Mesendoderm (in vitro differentiated cells): ENCODE measurements around the gene TBCA.

Source experiments
- DNase-seq: peaks from one replicate; pipeline ENCODE4 v3.0.0; 2013
- H2AK5ac ChIP-seq: 2 replicates; pipeline ENCODE4 v1.6.1; 2013; ENCODE audit warnings: low read length, inconsistent platforms
- H2BK120ac ChIP-seq: 2 replicates; pipeline ENCODE4 v1.6.1; 2013; ENCODE audit warnings: low read depth, mild to moderate bottlenecking, low read length, moderate library complexity, mixed read lengths
- H2BK15ac ChIP-seq: replicated peaks from 2 replicates; pipeline ENCODE4 v1.6.1; 2013; ENCODE audit warnings: low read depth, mild to moderate bottlenecking, moderate library complexity
- H2BK5ac ChIP-seq: 2 replicates; pipeline ENCODE4 v1.6.1; 2013; ENCODE audit warnings: low read length, inconsistent platforms
- H3K18ac ChIP-seq: 2 replicates; pipeline ENCODE4 v1.6.1; 2013; ENCODE audit warnings: mild to moderate bottlenecking, low read length, mixed read lengths
- H3K23ac ChIP-seq: one replicate; pipeline ENCODE4 v1.6.1; 2013; ENCODE audit warnings: low read length
- H3K27ac ChIP-seq: 2 replicates; pipeline ENCODE4 v1.5.1; 2013; ENCODE audit warnings: low read depth, mild to moderate bottlenecking, inconsistent platforms, low read length, moderate library complexity
- H3K27me3 ChIP-seq: 2 replicates; pipeline ENCODE4 v1.6.1; 2013; ENCODE audit warnings: low read length, control low read depth, mild to moderate bottlenecking, inconsistent platforms; ENCODE audit not compliant: insufficient read depth, poor library complexity
- H3K36me3 ChIP-seq: 2 replicates; pipeline ENCODE4 v1.6.1; 2013; ENCODE audit warnings: low read length, inconsistent platforms; ENCODE audit not compliant: control insufficient read depth, insufficient read depth
- H3K4ac ChIP-seq: one replicate; pipeline ENCODE4 v1.6.1; 2013; ENCODE audit warnings: low read depth, mild to moderate bottlenecking, low read length, moderate library complexity
- H3K4me1 ChIP-seq: 2 replicates; pipeline ENCODE4 v1.6.1; 2013; ENCODE audit warnings: low read depth, low read length, inconsistent platforms; ENCODE audit not compliant: control insufficient read depth
- H3K4me2 ChIP-seq: 2 replicates; pipeline ENCODE4 v1.6.1; 2013; ENCODE audit warnings: low read length
- H3K4me3 ChIP-seq: 2 replicates; pipeline ENCODE4 v1.5.1; 2013; ENCODE audit warnings: mild to moderate bottlenecking, low read length
- H3K56ac ChIP-seq: one replicate; pipeline ENCODE4 v1.6.1; 2013; ENCODE audit warnings: low read length
- H3K79me1 ChIP-seq: 2 replicates; pipeline ENCODE4 v1.6.1; 2013; ENCODE audit warnings: low read length, inconsistent platforms
- H3K79me2 ChIP-seq: 2 replicates; pipeline ENCODE4 v1.6.1; 2013; ENCODE audit warnings: mild to moderate bottlenecking, low read length; ENCODE audit not compliant: control insufficient read depth, insufficient read depth
- H3K9ac ChIP-seq: 2 replicates; pipeline ENCODE4 v1.6.1; 2013; ENCODE audit warnings: low read length, inconsistent platforms
- H4K5ac ChIP-seq: one replicate; pipeline ENCODE4 v1.6.1; 2013; ENCODE audit warnings: low read length
- H4K8ac ChIP-seq: one replicate; pipeline ENCODE4 v1.6.1; 2013; ENCODE audit warnings: low read depth, mild to moderate bottlenecking, control low read depth, low read length, moderate library complexity
- WGBS: extraction: QIAGEN DNeasy Blood & Tissue Kit; methylation state at CpG from one replicate; pipeline ENCODE4 v1.1.7; 2013; ENCODE audit warnings: low lambda C conversion rate, missing lambda C conversion rate; ENCODE audit not compliant: insufficient coverage; ENCODE audit errors: extremely low coverage; 5-methylcytosine and 5-hydroxymethylcytosine counted together

TBCA gene

GRCh38 chr5:77743181-77743580 lies 33.0 kb downstream of the TBCA start:
- WGBS = no CpG with 5 or more reads among the region's 3 CpGs
- Histone ChIP-seq H3K9ac (no peak overlapping the region), H3K18ac (no peak overlapping the region), H3K4ac (no peak overlapping the region), H3K4me3 (no peak overlapping the region), H4K8ac (no peak overlapping the region), H2BK5ac (no peak overlapping the region), H2AK5ac (no peak overlapping the region), H2BK120ac (no peak overlapping the region), H3K56ac (no peak overlapping the region), H3K4me1 (no peaks in the 10 kb centered on the region), H3K79me1 (peaks cover 13% of the 10 kb centered on the region), H2BK15ac (no peak overlapping the region), H3K36me3 (no peaks in the 10 kb centered on the region), H3K4me2 (no peak overlapping the region), H4K5ac (no peak overlapping the region), H3K23ac (no peak overlapping the region), H3K79me2 (peaks cover 51% of the 10 kb centered on the region), H3K27me3 (no peaks in the 10 kb centered on the region), H3K27ac (no peak overlapping the region)
- no peak for DNase-seq

GRCh38 chr5:77741608-77742007 lies 34.5 kb downstream of the TBCA start:
- no peak overlapping the region for H2BK5ac ChIP-seq
- no CpG with 5 or more reads among the region's 3 CpGs for WGBS
- H4K8ac ChIP-seq = no peak overlapping the region
- H2BK15ac ChIP-seq = no peak overlapping the region
- no peaks in the 10 kb centered on the region for H3K27me3 ChIP-seq
- no peak overlapping the region for H3K56ac ChIP-seq
- no peak overlapping the region for H3K4me2 ChIP-seq
- no peak overlapping the region for H4K5ac ChIP-seq
- H3K4me1 ChIP-seq = no peaks in the 10 kb centered on the region
- H3K23ac ChIP-seq = no peak overlapping the region
- no peak overlapping the region for H2BK120ac ChIP-seq
- DNase-seq = no peak
- H3K4me3 ChIP-seq = no peak overlapping the region
- H3K4ac ChIP-seq = no peak overlapping the region
- no peak overlapping the region for H3K9ac ChIP-seq
- H3K27ac ChIP-seq = no peak overlapping the region
- peaks cover 53% of the 10 kb centered on the region for H3K79me2 ChIP-seq
- H3K79me1 ChIP-seq = peaks cover 13% of the 10 kb centered on the region
- no peaks in the 10 kb centered on the region for H3K36me3 ChIP-seq
- H3K18ac ChIP-seq = no peak overlapping the region
- H2AK5ac ChIP-seq = no peak overlapping the region

- no peak overlapping the region for H2BK120ac ChIP-seq
- H3K4me3 ChIP-seq = no peak overlapping the region
- no peak overlapping the region for H3K56ac ChIP-seq
- H3K27ac ChIP-seq = no peak overlapping the region
- no peak overlapping the region for H2AK5ac ChIP-seq
- no peak overlapping the region for H3K4ac ChIP-seq
- no peaks in the 10 kb centered on the region for H3K27me3 ChIP-seq
- H3K4me1 ChIP-seq = no peaks in the 10 kb centered on the region
- no CpG with 5 or more reads among the region's 2 CpGs for WGBS
- H3K9ac ChIP-seq = no peak overlapping the region
- DNase-seq = no peak
- H3K79me1 ChIP-seq = peaks cover 11% of the 10 kb centered on the region
- H2BK15ac ChIP-seq = no peak overlapping the region
- no peaks in the 10 kb centered on the region for H3K36me3 ChIP-seq
- no peak overlapping the region for H4K5ac ChIP-seq
- peaks cover 50% of the 10 kb centered on the region for H3K79me2 ChIP-seq
- H2BK5ac ChIP-seq = no peak overlapping the region
- H3K18ac ChIP-seq = no peak overlapping the region
- no peak overlapping the region for H3K4me2 ChIP-seq
- no peak overlapping the region for H3K23ac ChIP-seq
- H4K8ac ChIP-seq = no peak overlapping the region
These were observed 41.3 kb downstream of the TBCA start for GRCh38 chr5:77734885-77735284.

GRCh38 chr5:77733130-77733529 lies 43.0 kb downstream of the TBCA start:
- Histone ChIP-seq H3K36me3 (no peaks in the 10 kb centered on the region), H3K18ac (no peak overlapping the region)

GRCh38 chr5:77727190-77727589 lies 48.9 kb downstream of the TBCA start:
- H4K8ac ChIP-seq = no peak overlapping the region
- H3K27me3 ChIP-seq = no peaks in the 10 kb centered on the region

More at GRCh38 chr5:77733130-77733529, 43.0 kb downstream of the TBCA start:
- Histone ChIP-seq H2AK5ac (no peak overlapping the region), H3K79me1 (peaks cover 12% of the 10 kb centered on the region), H3K56ac (no peak overlapping the region), H3K4ac (no peak overlapping the region), H3K27me3 (no peaks in the 10 kb centered on the region), H4K8ac (no peak overlapping the region), H2BK15ac (no peak overlapping the region), H2BK120ac (no peak overlapping the region), H3K23ac (no peak overlapping the region), H2BK5ac (no peak overlapping the region), H3K79me2 (peaks cover 44% of the 10 kb centered on the region), H3K9ac (no peak overlapping the region), H3K27ac (no peak overlapping the region), H3K4me3 (no peak overlapping the region), H3K4me2 (no peak overlapping the region), H3K4me1 (no peaks in the 10 kb centered on the region), H4K5ac (no peak overlapping the region)
- DNase-seq = no peak
- WGBS = no CpG with 5 or more reads among the region's 3 CpGs

GRCh38 chr5:77725616-77726015 lies 50.5 kb downstream of the TBCA start:
- Histone ChIP-seq H3K4me2 (no peak overlapping the region), H3K27ac (no peak overlapping the region), H4K5ac (no peak overlapping the region), H3K79me1 (peaks cover 12% of the 10 kb centered on the region), H3K36me3 (no peaks in the 10 kb centered on the region), H3K56ac (no peak overlapping the region), H3K4me1 (no peaks in the 10 kb centered on the region), H4K8ac (no peak overlapping the region), H3K9ac (no peak overlapping the region), H3K18ac (no peak overlapping the region), H3K27me3 (no peaks in the 10 kb centered on the region), H3K4ac (no peak overlapping the region), H3K79me2 (peaks cover 26% of the 10 kb centered on the region), H3K4me3 (no peak overlapping the region), H2AK5ac (no peak overlapping the region), H3K23ac (no peak overlapping the region), H2BK120ac (no peak overlapping the region), H2BK15ac (no peak overlapping the region), H2BK5ac (no peak overlapping the region)
- WGBS = no CpG with 5 or more reads among the region's 7 CpGs
- DNase-seq = no peak

More at GRCh38 chr5:77727190-77727589, 48.9 kb downstream of the TBCA start:
- no peak overlapping the region for H3K56ac ChIP-seq
- no peak overlapping the region for H3K9ac ChIP-seq
- no peak overlapping the region for H3K4ac ChIP-seq
- H2BK15ac ChIP-seq = no peak overlapping the region
- H3K4me2 ChIP-seq = no peak overlapping the region
- peaks cover 12% of the 10 kb centered on the region for H3K79me1 ChIP-seq
- no peaks in the 10 kb centered on the region for H3K36me3 ChIP-seq
- no peak overlapping the region for H2BK120ac ChIP-seq
- H3K18ac ChIP-seq = no peak overlapping the region
- peaks cover 31% of the 10 kb centered on the region for H3K79me2 ChIP-seq
- no peak for DNase-seq
- H3K27ac ChIP-seq = no peak overlapping the region
- H2AK5ac ChIP-seq = no peak overlapping the region
- H2BK5ac ChIP-seq = no peak overlapping the region
- H3K23ac ChIP-seq = no peak overlapping the region
- WGBS = no CpG with 5 or more reads among the region's 3 CpGs
- no peak overlapping the region for H4K5ac ChIP-seq
- no peak overlapping the region for H3K4me3 ChIP-seq
- no peaks in the 10 kb centered on the region for H3K4me1 ChIP-seq
